Liver (tissue), 9 donors: ENCODE results near the gene CMC2. TPM values are rescaled to one million over a fixed set of nuclear protein-coding genes. Genes with fewer than 3 reads are reported as not detected.

Experiments used
- DNase-seq: peaks from one replicate; pipeline ENCODE4 v3.0.0-alpha.2; 2017; ENCODE audit warnings: low spot score
- H3K27ac ChIP-seq, 2 donors: one replicate each; pipeline ENCODE4 v1.7.0; 2013; ENCODE audit warnings: inconsistent platforms in 2 of 2, low read length in 2 of 2, control low read depth in 1 of 2, low read depth in 1 of 2, mild to moderate bottlenecking in 1 of 2
- H3K27me3 ChIP-seq, 4 donors: one replicate each; pipeline versions ENCODE4 v1.6.1 to v1.7.0; 2013; ENCODE audit warnings: low read length in 3 of 4, inconsistent platforms in 1 of 4, mild to moderate bottlenecking in 1 of 4, moderate library complexity in 1 of 4; ENCODE audit not compliant: control insufficient read depth in 4 of 4, insufficient read depth in 4 of 4
- H3K36me3 ChIP-seq, 4 donors: one replicate each; pipeline versions ENCODE4 v1.6.1 to v1.7.0; 2013; ENCODE audit warnings: low read length in 3 of 4, mild to moderate bottlenecking in 3 of 4, low read depth in 1 of 4, moderate library complexity in 1 of 4; ENCODE audit not compliant: control insufficient read depth in 4 of 4, insufficient read depth in 3 of 4
- H3K4me1 ChIP-seq, 4 donors: one replicate each; pipeline versions ENCODE4 v1.6.1 to v1.7.0; 2013; ENCODE audit warnings: low read length in 3 of 4, mild to moderate bottlenecking in 3 of 4, moderate library complexity in 1 of 4; ENCODE audit not compliant: control insufficient read depth in 4 of 4, insufficient read depth in 4 of 4
- H3K4me3 ChIP-seq, 3 donors: one replicate each; pipeline versions ENCODE4 v1.6.1 to v1.7.0; 2013; ENCODE audit warnings: low read length in 3 of 3, control low read depth in 1 of 3, low read depth in 1 of 3, mild to moderate bottlenecking in 1 of 3
- H3K9ac ChIP-seq, 2 donors: one replicate each; pipeline ENCODE4 v1.7.0; 2013; ENCODE audit warnings: low read length in 2 of 2, mild to moderate bottlenecking in 2 of 2, moderate library complexity in 2 of 2, control low read depth in 1 of 2, low read depth in 1 of 2
- H3K9me3 ChIP-seq, 4 donors: one replicate each; pipeline versions ENCODE4 v1.6.1 to v1.7.0; 2013; ENCODE audit warnings: low read length in 3 of 4; ENCODE audit not compliant: control insufficient read depth in 4 of 4
- EGR1 ChIP-seq, 2 donors: IDR thresholded peaks; 2 replicates each; pipeline ENCODE4 v1.6.1; 2016 to 2018; ENCODE audit warnings: antibody characterized with exemption in 2 of 2, low read depth in 2 of 2
- FOXA1 ChIP-seq: IDR thresholded peaks from 2 replicates; pipeline ENCODE4 v1.6.1; 2016; ENCODE audit warnings: antibody characterized with exemption
- FOXA2 ChIP-seq: IDR thresholded peaks from 2 replicates; pipeline ENCODE4 v1.6.1; 2016; ENCODE audit warnings: antibody characterized with exemption
- GABPA ChIP-seq, 2 donors: IDR thresholded peaks in 1 of 2; conservative IDR thresholded peaks in 1 of 2; 2 replicates each; pipeline ENCODE4 v1.6.1; 2016; ENCODE audit warnings: antibody characterized with exemption in 2 of 2, mild to moderate bottlenecking in 1 of 2, moderate library complexity in 1 of 2
- HNF4A ChIP-seq, 2 donors: conservative IDR thresholded peaks; 2 replicates each; pipeline ENCODE4 v1.6.1; 2016; ENCODE audit warnings: antibody characterized with exemption in 2 of 2, mild to moderate bottlenecking in 2 of 2
- HNF4G ChIP-seq: IDR thresholded peaks from 2 replicates; pipeline ENCODE4 v1.6.1; 2016; ENCODE audit warnings: antibody characterized with exemption
- MAX ChIP-seq: IDR thresholded peaks from 2 replicates; pipeline ENCODE4 v1.6.1; 2016; ENCODE audit warnings: antibody characterized with exemption
- NR2F2 ChIP-seq: IDR thresholded peaks from 2 replicates; pipeline ENCODE4 v1.6.1; 2016; ENCODE audit warnings: antibody characterized with exemption
- RAD21 ChIP-seq, 2 donors: IDR thresholded peaks; 2 replicates each; pipeline ENCODE4 v1.6.1; 2016; ENCODE audit warnings: antibody characterized with exemption in 2 of 2, mild to moderate bottlenecking in 2 of 2
- REST ChIP-seq: IDR thresholded peaks from 2 replicates; pipeline ENCODE4 v1.6.1; 2016; ENCODE audit warnings: antibody characterized with exemption, mild to moderate bottlenecking
- RXRA ChIP-seq, 2 donors: IDR thresholded peaks; 2 replicates each; pipeline ENCODE4 v1.6.1; 2017 to 2018; ENCODE audit warnings: antibody characterized with exemption in 2 of 2, mild to moderate bottlenecking in 1 of 2
- TAF1 ChIP-seq: conservative IDR thresholded peaks from 2 replicates; pipeline ENCODE4 v1.6.1; 2016; ENCODE audit warnings: antibody characterized with exemption, mild to moderate bottlenecking
- YY1 ChIP-seq: IDR thresholded peaks from 2 replicates; pipeline ENCODE4 v1.6.1; 2016; ENCODE audit warnings: antibody characterized with exemption, mild to moderate bottlenecking
- ZBTB33 ChIP-seq: IDR thresholded peaks from 2 replicates; pipeline ENCODE4 v1.6.1; 2016; ENCODE audit warnings: antibody characterized with exemption
- WGBS: extraction: QIAGEN DNeasy Blood & Tissue Kit; methylation state at CpG from one replicate; pipeline ENCODE4 v1.1.7; 2013; 5-methylcytosine and 5-hydroxymethylcytosine counted together
- polyA plus RNA-seq, 2 donors: library from polyadenylated mRNA; stranded (reverse) in 1 of 2; unstranded in 1 of 2; fragments of 200-250 nt in 1 of 2; fragments of >200 nt in 1 of 2; fragmentation: Nextera tagmentation in 1 of 2; extraction: Ambion mirVana in 1 of 2; gene quantifications; one replicate each; pipeline versions ENCODE4 v1.2.1 to v1.2.3, GENCODE V29; 2013 to 2015
- total RNA-seq, 2 donors: library from RNA; depleted of rRNA; stranded (reverse); fragments of >200 nt; gene quantifications; one replicate each; pipeline ENCODE4 v1.2.3, GENCODE V29; 2014
- donor health status: healthy.
- donor health status: healthy.
- donor health status: healthy.
- donor health status: healthy.
- donor health status: healthy.

Gene CMC2
- total and polyA plus RNA-seq, 4 donors: 26.2 to 98.4 (median 42.5) TPM

- Histone ChIP-seq H3K27ac (no peak overlapping the region), H3K4me3 (no peak overlapping the region), H3K9ac (no peak overlapping the region), H3K36me3 (no peaks in the 10 kb centered on the region), H3K27me3 (no peaks in the 10 kb centered on the region), H3K9me3 (no peaks in the 10 kb centered on the region), H3K4me1 (peaks cover 0 to 5% (median 3%) of the 10 kb centered on the region in 4 donors)
- no peak for TF ChIP-seq NR2F2
- no peak for TF ChIP-seq YY1
- no peak for TF ChIP-seq MAX
- no peak for TF ChIP-seq RAD21 (IDR thresholded peaks at IDR 0.05)
- TF ChIP-seq HNF4A (conservative IDR thresholded peaks at IDR 0.05): no peak
- no peak for TF ChIP-seq FOXA1
- no peak for TF ChIP-seq REST
- no peak for TF ChIP-seq HNF4G
- TF ChIP-seq ZBTB33: no peak
- no peak for TF ChIP-seq FOXA2
- TF ChIP-seq EGR1 (IDR thresholded peaks at IDR 0.05; ENCODE audit: low read depth in 2 of 2): no peak
- no peak for TF ChIP-seq GABPA (IDR thresholded peaks at IDR 0.05 in 1 of 2, conservative IDR thresholded peaks at IDR 0.05 in 1 of 2)
- no peak for TF ChIP-seq RXRA (IDR thresholded peaks at IDR 0.05)
- TF ChIP-seq TAF1: no peak
- no peak for DNase-seq
- WGBS: 91% methylated on average over 4 of the region's 4 CpGs
These were observed 83.3 kb downstream of the CMC2 start for GRCh38 chr16:80923356-80923755.

Other genes with a start within 250 kb of the CMC2 start
- 1 to 10 TPM in 1 of 2 donors, under 1 TPM in 1; 0.84 to 4.1 TPM for gene CDYL2, start 202.3 kb downstream of the CMC2 start, total RNA-seq
- gene CDYL2, start 202.3 kb downstream of the CMC2 start, polyA plus RNA-seq: 1 to 10 TPM; 1.6 to 3.1 TPM
- 10 to 100 TPM in 1 of 2 donors, 1 to 10 TPM in 1; 9.9 to 30.8 TPM for gene CENPN, start 329 bp upstream of the CMC2 start, total RNA-seq
- 1 to 10 TPM; 1.8 to 5.9 TPM for gene CENPN, start 329 bp upstream of the CMC2 start, polyA plus RNA-seq
- gene ATMIN, start 29.0 kb upstream of the CMC2 start, total RNA-seq: 10 to 100 TPM; 15.9 to 17.8 TPM
- 1 to 10 TPM; 6.8 to 8.8 TPM for gene ATMIN, start 29.0 kb upstream of the CMC2 start, polyA plus RNA-seq
- gene C16orf46, start 70.4 kb upstream of the CMC2 start, total RNA-seq: under 1 TPM; 0.08 to 0.42 TPM
- gene C16orf46, start 70.4 kb upstream of the CMC2 start, polyA plus RNA-seq: 1 to 10 TPM in 1 of 2 donors, under 1 TPM in 1; 0.47 to 1.4 TPM
- gene GCSH, start 89.5 kb upstream of the CMC2 start, total RNA-seq: 10 to 100 TPM; 34.6 to 38.0 TPM
- 100 to 1,000 TPM in 1 of 2 donors, 10 to 100 TPM in 1; 72.0 to 132 TPM for gene GCSH, start 89.5 kb upstream of the CMC2 start, polyA plus RNA-seq
- under 1 TPM; 0.23 to 0.50 TPM for gene BCO1, start 231.8 kb upstream of the CMC2 start, total RNA-seq
- gene BCO1, start 231.8 kb upstream of the CMC2 start, polyA plus RNA-seq: under 1 TPM; 0.11 to 0.35 TPM